ENCODE results near the gene BFSP2. TPM values are rescaled to one million over a fixed set of nuclear protein-coding genes. Genes with fewer than 3 reads are reported as not detected.

Gene BFSP2
- total RNA-seq, 3 donors from 2014 or later = not detected

DNA sequence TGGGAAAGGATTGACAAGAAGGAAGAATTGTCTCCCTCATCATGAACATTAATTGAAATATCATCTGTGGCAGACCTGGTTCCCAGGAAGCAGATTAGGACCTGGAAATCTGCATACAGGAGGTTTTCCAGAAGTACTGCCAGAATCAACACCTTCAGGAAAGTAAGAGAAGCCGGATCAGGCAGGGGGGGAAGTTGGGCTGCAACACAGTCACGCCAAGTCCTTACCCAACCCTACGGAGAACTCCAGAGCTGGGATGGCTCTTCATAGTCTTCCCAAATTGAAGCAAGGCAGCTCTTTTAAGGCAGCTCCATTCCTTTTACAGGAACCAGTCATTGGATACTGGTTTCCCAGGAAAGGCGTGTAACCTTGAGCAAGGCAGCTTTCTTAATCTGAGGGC, 35.2 kb upstream of the BFSP2 start:
- no peak overlapping the region for H3K4me3 ChIP-seq
- H3K4me1 ChIP-seq (ENCODE audit: low read depth) = no peaks in the 10 kb centered on the region
- intact Hi-C loops (cut with DNase I, micrococcal nuclease) = no loop called here
- no peak for DNase-seq
- H3K36me3 ChIP-seq (ENCODE audit: low read depth) = no peaks in the 10 kb centered on the region
- no peaks in the 10 kb centered on the region for H3K9me3 ChIP-seq
- TF ChIP-seq, protein P1, sequence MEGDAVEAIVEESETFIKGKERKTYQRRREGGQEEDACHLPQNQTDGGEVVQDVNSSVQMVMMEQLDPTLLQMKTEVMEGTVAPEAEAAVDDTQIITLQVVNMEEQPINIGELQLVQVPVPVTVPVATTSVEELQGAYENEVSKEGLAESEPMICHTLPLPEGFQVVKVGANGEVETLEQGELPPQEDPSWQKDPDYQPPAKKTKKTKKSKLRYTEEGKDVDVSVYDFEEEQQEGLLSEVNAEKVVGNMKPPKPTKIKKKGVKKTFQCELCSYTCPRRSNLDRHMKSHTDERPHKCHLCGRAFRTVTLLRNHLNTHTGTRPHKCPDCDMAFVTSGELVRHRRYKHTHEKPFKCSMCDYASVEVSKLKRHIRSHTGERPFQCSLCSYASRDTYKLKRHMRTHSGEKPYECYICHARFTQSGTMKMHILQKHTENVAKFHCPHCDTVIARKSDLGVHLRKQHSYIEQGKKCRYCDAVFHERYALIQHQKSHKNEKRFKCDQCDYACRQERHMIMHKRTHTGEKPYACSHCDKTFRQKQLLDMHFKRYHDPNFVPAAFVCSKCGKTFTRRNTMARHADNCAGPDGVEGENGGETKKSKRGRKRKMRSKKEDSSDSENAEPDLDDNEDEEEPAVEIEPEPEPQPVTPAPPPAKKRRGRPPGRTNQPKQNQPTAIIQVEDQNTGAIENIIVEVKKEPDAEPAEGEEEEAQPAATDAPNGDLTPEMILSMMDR (IDR thresholded peaks at IDR 0.05) = no peak
- ATAC-seq = no peak

DNA sequence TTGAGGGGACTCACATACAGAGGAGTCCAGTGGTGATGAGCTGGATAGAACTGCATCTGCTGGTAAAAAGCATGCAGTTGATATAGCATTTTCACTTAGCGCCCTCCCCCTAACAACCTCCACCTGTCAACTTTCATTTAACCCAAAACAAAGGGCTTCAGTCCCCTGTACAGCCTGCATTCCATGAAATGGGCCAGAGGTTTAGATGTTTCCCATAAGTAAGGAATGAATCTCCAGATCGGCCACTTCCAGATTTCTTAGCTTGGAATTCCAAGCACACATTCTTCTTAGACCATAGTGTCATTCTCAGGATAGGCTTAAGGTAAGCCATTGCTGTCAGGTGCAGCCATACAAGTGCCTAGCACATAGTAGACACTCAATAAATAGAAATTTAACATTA, 32.9 kb upstream of the BFSP2 start:
- DNase-seq (no peak), ATAC-seq (no peak)
- Histone ChIP-seq H3K36me3 (ENCODE audit: low read depth) (no peaks in the 10 kb centered on the region), H3K9me3 (no peaks in the 10 kb centered on the region), H3K4me1 (ENCODE audit: low read depth) (no peaks in the 10 kb centered on the region), H3K4me3 (no peak overlapping the region)
- TF ChIP-seq, protein P1 (IDR thresholded peaks at IDR 0.05) = no peak
- intact Hi-C loops (cut with DNase I, micrococcal nuclease) = no loop called here

DNA sequence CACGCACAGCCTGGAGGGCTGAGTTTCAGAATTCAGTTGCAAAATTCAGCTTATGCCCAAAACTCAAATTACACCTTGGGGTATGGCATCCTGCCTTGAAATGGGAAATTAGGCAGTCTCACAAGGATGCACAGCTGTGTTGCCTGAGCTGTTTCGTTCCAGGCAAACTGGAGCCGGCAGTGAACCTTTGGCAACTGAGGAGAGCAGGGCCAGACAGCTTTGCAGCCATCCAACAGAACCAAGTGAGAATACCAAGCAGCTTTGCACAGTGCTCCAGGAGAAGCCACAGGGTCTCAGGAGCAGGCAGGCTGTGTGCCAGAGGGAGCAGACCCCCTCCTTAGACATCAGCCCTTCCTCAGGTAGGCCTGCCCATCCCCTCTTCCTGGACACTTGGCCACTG, 32.5 kb upstream of the BFSP2 start:
- no peak for ATAC-seq
- Histone ChIP-seq H3K4me1 (ENCODE audit: low read depth) (no peaks in the 10 kb centered on the region), H3K36me3 (ENCODE audit: low read depth) (no peaks in the 10 kb centered on the region), H3K4me3 (no peak overlapping the region), H3K9me3 (no peaks in the 10 kb centered on the region)
- no peak for DNase-seq
- intact Hi-C loops (cut with DNase I, micrococcal nuclease) = no loop called here
- TF ChIP-seq, protein P1 (IDR thresholded peaks at IDR 0.05) = no peak

DNA sequence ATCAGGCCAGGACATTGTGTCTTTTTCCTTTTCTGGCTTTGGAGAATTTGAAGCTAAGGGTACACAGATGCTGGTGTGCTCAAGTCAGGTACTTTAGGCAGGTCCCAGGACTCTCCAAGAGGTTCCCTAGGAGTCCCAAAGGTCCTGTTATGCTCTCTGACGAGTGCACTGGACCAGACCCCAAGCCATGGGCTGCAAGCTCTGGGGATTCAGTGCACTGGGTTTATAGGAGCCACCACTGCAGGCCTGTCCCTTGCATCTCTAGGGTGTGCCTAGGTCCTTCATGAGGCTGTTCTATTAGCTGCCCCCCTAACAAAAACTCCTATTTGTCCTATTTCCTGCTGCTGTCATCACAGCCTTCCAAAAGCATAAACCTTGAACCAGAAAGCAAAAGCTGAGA, 31.9 kb upstream of the BFSP2 start:
- no peak for DNase-seq
- Histone ChIP-seq H3K36me3 (ENCODE audit: low read depth) (no peaks in the 10 kb centered on the region), H3K4me3 (no peak overlapping the region), H3K4me1 (ENCODE audit: low read depth) (no peaks in the 10 kb centered on the region), H3K9me3 (no peaks in the 10 kb centered on the region)
- intact Hi-C loops (cut with DNase I, micrococcal nuclease) = no loop called here
- TF ChIP-seq, protein P1 (IDR thresholded peaks at IDR 0.05) = no peak
- no peak for ATAC-seq

DNA sequence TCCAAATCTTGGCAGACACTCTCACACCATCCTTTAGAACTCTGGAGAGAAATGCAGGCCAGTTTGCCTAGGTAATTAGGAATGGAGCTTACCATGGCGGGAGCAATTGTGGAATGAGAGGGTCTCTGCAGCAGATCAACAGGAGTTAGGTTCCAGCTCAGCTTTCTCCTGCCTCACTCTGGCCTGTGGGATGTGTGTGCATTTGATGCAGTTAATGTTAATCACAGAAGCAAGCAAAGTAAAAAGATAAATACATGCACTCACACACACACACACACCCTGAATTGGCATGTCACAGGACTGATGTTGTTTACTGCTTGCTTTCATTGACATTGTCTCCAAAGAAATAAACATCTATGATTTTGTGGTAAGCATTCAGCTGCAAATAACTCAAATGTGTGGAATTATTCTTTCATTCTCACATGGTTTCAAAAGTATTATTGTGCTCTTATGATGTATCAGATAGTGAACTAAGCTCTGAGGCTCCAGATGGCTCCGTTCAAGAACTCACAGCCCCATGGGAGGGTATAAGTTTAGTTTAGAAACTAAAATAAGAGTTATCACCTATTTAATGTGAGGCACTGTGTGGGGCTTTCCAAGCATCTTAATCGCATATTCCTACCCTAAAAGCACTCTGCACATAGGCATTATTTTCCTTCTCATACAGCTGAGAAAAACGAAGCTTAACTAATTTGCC, 31.3 kb upstream of the BFSP2 start:
- no peaks in the 10 kb centered on the region for H3K4me1 ChIP-seq (ENCODE audit: low read depth)
- TF ChIP-seq, protein P1 (IDR thresholded peaks at IDR 0.05) = no peak
- H3K9me3 ChIP-seq = no peaks in the 10 kb centered on the region
- DNase-seq (no peak), ATAC-seq (no peak)
- intact Hi-C loops (cut with DNase I, micrococcal nuclease) = no loop called here
- no peaks in the 10 kb centered on the region for H3K36me3 ChIP-seq (ENCODE audit: low read depth)
- no peak overlapping the region for H3K4me3 ChIP-seq

DNA sequence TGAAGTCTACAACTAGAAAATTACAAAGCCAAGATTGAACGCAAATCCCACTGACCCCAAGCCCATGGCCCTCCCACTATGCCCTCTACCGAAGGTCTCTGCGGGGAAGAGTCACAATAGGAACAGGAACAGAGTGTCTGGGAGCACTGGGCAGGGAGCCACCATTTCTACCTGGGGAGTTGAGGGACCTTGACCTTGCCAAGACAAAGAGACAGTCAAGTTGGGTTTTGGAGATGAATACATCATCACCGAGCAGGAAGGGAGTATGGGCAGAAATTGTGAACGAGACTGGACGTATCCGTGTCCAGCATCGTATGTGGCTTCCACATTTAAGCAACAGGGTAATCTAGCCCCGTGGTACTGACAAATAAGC, 30.8 kb upstream of the BFSP2 start:
- DNase-seq (no peak), ATAC-seq (no peak)
- TF ChIP-seq, protein P1 (IDR thresholded peaks at IDR 0.05) = no peak
- no peaks in the 10 kb centered on the region for H3K36me3 ChIP-seq (ENCODE audit: low read depth)
- no peaks in the 10 kb centered on the region for H3K4me1 ChIP-seq (ENCODE audit: low read depth)
- no peak overlapping the region for H3K4me3 ChIP-seq
- no peaks in the 10 kb centered on the region for H3K9me3 ChIP-seq
- intact Hi-C loops (cut with DNase I, micrococcal nuclease) = no loop called here

Measured in mucosa of descending colon (tissue), 3 donors.